VCaP (cell line): ENCODE measurements around the gene GPR78.
A peak's percentile ranks its signal among the peaks of the same experiment; 100 is the strongest.

Experiments used
- H3K27ac ChIP-seq: fragments of 450-650 bp; 2 replicates; pipeline ENCODE4 v1.5.1; 2017
- TF ChIP-seq, protein P1 (sequence below): fragments of 450-650 bp; conservative IDR thresholded peaks from 2 replicates; pipeline ENCODE4 v1.5.1; 2017; ENCODE audit warnings: mild to moderate bottlenecking, moderate library complexity

Gene GPR78

DNA sequence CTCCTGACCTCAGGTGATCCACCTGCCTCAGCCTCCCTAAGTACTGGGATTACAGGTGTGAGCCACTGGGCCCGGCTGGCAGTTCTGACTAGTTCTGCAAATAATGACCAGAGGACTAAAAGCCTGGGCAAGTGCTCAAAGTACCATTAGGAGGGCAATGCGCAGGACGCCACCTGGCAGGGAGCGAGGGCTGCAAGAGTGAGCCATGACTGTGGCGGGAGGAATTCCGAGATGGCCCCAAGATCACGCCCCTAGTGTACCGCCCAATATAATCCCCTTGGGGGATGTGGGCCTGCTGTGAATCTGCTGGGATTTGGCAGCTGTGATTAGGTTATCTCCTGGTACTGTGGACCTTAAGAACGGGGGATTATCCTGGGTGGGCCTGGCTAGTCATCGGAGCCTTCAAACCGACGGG is 26.2 kb upstream of the GPR78 start:
- TF ChIP-seq, protein P1, sequence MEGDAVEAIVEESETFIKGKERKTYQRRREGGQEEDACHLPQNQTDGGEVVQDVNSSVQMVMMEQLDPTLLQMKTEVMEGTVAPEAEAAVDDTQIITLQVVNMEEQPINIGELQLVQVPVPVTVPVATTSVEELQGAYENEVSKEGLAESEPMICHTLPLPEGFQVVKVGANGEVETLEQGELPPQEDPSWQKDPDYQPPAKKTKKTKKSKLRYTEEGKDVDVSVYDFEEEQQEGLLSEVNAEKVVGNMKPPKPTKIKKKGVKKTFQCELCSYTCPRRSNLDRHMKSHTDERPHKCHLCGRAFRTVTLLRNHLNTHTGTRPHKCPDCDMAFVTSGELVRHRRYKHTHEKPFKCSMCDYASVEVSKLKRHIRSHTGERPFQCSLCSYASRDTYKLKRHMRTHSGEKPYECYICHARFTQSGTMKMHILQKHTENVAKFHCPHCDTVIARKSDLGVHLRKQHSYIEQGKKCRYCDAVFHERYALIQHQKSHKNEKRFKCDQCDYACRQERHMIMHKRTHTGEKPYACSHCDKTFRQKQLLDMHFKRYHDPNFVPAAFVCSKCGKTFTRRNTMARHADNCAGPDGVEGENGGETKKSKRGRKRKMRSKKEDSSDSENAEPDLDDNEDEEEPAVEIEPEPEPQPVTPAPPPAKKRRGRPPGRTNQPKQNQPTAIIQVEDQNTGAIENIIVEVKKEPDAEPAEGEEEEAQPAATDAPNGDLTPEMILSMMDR = no peak
- no peak overlapping the region for H3K27ac ChIP-seq

DNA sequence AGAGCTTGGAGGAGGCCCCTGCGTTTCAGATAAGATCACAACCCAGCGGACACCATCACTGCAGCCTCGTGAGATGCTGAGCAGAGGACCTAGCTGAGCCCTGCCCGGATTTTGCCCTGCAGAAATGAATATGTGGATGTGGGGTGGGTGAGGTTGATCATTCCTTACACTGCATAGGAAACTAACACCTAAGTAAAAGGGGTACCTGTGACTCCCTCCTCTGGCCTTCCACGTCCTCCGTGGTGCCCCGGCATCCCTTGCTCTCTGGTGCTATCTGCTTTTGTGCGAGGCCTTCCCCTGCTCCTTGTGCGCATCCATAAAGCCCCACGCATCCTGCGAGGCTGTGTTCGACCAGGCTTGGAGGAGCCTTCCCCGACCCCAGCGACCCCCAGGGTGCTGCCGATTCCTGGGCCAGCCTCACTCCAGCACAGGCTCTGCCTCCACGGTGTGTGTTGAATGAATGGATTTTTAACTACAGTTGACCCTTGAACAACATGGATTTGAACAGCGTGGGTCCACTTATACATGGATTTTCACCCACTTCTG is 25.6 kb upstream of the GPR78 start:
- H3K27ac ChIP-seq = no peak overlapping the region
- TF ChIP-seq, protein P1 = no peak

DNA sequence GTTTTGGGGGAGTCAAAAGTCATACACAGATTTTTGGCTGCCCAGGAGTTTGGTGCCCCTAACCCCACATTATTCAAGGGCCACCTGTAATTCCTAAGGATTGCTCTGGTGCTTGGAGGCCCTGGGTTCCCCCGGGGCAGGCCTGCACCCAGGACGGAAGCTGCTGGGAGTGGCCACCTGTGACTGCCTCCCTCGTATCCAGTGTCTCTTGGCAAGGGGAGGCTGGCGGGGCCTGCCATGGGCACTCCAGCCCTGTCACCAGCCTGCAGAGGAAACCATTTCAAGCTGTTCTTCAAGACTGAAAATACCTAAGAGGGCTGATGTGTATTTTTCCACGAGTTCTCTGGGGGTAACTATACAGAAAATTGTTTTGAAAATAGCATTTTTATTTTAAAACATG is 24.5 kb upstream of the GPR78 start:
- TF ChIP-seq, protein P1 = no peak
- no peak overlapping the region for H3K27ac ChIP-seq

DNA sequence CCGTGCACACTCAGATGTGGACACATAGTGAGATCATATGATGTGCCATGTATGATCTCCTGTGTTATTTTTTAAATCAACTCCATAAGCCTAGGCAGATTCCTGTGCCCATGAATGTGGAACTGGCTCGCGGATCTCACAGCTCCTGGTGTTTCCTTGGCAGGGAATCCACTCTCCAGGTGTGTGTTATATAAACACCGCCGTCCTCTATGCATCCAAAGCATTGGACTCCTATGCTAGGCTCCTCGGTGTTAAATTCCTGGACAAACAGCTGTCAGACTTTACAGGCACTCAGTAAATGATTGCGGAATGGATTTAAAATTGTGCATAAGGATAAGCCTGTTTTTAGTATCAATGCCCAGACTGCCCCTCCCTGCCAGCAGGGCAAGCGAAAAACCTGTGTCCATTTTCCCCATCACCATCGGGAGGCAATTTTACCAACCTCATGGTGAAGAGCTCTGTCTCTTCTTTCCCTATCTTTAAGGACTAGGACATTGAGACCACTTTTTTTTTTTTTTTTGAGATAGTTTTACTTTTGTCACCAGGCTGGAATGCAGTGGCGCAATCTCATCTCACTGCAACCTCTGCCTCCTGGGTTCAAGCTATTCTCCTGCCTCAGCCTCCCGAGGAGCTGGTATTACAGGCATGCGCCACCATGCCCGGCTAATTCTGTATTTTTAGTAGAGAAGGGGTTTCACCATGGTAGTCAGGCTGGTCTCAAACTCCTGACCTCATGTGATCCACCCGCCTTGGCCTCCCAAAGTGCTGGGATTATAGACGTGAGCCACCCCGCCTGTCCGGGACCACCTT is 23.6 kb upstream of the GPR78 start:
- TF ChIP-seq, protein P1 = no peak
- H3K27ac ChIP-seq = peak overlapping the region; percentile 10; the same call in 1 of the 2 replicates

DNA sequence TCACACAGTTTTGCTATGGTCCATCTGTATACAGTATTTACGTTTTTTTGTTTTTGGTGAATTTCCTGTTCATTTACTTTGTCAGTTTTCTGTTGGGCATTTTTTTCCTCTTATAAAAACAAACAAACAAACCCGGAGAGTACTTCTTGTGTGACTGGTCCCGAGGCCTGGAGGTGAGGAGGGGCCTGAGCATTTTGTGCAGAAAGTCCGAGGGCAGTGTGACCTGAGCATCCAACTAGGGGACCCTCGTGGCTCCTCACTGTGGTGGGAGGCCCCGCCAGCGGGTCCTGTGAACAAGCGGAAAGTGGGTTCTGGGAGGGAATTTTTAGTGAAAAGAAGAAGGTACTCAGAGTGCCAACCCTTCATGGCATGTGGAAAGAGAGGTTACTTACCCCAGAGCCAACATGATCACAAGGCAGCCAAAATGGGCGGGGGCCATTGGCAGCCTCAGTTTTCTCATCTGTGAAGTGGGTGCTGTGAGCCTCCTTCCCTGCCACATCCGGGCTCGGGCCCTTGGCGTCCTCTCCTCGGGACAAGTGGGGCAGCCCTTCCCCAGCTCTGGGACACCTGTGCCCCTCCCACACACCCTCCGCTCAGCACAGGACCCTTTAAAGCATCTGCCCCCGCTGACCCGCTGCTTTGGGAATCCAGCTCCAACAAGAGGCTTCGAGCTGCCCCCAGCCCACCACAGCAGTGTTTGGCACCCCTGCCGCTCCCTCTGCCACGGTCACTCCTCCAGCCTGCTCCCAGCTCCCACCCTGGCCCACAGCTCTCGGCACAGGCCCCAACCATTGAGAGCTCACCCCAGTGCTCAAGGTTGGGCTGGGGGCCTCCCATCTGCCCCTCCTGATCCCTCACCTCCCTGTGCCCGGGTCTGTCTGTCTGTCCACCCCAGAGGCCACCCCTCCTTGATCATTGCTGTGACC is 22.8 kb upstream of the GPR78 start:
- H3K27ac ChIP-seq = no peak overlapping the region
- TF ChIP-seq, protein P1 = no peak

DNA sequence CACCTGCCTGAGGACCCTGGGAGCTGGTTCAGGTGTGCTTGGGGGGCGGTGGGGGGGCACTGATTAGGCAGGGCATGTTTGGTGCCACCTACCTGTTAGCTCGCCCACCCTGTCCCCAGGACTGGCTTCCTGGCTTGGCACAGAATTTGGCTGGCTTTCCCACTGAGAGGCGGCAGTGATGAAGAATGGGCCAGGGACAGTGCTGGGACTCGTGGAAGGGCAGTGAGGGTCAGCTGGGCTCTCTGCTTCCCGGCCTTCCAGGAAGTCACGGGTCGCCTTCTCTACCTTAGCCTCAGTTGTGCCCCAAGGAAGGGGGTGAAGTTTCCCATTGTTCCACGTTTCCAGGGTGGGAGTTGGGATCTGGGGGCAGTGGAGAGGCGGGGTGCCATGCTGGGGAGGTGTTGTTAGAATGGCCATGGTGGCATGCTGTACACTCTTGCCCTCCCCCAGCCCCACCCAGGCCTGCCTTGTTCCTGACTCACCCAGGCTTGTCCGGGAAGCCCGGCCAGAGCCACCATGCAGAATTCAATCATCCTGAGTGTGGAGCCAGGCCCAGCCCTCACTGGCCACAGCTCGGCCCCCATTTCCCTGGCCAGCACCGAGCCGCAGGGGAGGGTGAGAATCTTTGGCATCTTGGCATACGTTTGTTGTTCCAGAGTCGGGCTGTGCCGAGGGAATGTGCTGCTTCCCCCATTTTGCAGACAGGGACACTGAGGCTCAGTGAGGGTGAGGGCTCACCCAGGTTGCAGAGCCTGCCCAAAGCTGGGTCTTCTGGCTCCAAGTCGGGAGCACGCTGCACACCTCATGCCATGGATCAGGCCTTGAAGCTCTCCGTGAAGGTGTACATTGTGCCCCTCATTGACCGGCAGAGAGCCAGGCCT is 21.9 kb upstream of the GPR78 start:
- TF ChIP-seq, protein P1 = no peak
- no peak overlapping the region for H3K27ac ChIP-seq
